Hematopoietic multipotent progenitor cell treated with erythropoietin and hydrocortisone succinate and interleukin-3 and kit ligand, for 15 days (in vitro differentiated cells): ENCODE results near the gene SEPTIN5.

Experiments
- DNase-seq: peaks from one replicate; pipeline ENCODE4 v3.0.0-alpha.2; 2015; ENCODE audit warnings: low spot score

Gene SEPTIN5

DNA sequence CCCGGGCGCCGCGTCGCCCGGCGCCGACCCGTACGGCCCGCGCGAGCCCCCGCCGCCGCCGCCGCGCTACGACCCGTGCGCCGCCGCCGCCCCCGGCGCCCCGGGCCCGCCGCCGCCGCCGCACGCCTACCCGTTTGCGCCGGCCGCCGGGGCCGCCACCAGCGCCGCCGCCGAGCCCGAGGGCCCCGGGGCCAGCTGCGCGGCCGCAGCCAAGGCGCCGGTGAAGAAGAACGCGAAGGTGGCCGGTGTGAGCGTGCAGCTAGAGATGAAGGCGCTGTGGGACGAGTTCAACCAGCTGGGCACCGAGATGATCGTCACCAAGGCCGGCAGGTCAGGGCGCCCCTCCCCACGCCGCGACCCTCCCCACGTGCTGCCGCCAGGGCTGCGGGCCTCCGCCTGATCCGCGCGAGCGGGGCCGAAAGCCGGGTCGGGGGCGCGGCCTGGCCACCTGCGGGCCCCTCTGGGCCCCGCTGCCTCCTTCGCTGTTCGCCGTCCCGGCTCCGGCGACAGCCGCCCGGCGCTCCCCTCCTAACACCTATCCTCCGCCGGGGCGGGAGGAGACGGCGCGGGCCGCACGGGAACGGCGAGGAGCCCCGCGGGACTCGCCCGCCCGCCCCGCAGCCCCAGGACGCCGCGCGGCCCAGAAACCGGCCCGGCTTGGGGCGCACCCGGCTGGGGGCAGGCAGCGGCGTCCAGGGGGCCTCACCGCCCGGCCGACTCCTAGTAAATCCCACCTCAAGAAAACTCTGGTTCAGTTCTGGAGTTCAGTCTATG lies 46.8 kb downstream of the SEPTIN5 start:
- no peak for DNase-seq

DNA sequence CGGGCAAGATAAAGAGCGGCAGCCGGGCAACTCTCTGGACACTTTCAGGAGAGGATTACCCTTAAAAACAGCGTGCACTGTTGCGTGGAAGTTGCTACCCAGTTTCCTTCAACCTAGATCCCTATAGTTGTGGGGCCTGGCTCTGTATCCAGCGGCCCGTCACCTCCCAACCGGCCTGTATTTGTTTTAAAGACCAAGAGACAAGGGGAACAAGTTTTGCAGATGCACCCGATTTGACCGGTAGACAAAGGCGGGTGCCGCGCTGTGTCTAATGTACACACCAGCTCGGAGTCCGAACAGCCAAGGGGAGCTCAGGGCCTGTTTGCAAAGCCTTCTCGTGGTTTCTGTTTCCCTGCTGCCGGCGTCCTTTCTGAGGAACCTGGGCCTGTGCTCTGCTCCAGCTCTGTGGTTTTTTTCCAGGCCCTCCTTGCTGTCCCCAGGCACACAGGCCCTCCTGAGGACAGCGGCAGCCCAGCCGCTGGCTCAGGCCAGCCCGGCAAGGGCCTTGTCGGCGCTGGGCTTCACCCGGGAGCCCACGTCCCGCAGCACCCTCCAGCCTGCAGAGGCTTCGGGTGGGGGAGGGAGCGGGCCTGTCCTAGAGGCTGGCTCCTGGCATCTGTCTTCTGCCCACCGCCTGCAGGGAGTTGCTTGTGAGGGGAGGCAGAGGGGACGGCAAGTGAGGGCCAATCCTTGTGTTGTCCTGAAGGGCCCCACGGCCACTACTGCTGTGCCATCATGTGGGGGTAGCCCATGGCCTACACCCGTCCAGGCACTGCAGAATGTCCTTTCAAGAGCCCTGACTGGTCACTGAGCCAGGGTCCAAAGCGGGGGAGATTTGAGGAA lies 47.6 kb downstream of the SEPTIN5 start:
- DNase-seq, result no peak

DNA sequence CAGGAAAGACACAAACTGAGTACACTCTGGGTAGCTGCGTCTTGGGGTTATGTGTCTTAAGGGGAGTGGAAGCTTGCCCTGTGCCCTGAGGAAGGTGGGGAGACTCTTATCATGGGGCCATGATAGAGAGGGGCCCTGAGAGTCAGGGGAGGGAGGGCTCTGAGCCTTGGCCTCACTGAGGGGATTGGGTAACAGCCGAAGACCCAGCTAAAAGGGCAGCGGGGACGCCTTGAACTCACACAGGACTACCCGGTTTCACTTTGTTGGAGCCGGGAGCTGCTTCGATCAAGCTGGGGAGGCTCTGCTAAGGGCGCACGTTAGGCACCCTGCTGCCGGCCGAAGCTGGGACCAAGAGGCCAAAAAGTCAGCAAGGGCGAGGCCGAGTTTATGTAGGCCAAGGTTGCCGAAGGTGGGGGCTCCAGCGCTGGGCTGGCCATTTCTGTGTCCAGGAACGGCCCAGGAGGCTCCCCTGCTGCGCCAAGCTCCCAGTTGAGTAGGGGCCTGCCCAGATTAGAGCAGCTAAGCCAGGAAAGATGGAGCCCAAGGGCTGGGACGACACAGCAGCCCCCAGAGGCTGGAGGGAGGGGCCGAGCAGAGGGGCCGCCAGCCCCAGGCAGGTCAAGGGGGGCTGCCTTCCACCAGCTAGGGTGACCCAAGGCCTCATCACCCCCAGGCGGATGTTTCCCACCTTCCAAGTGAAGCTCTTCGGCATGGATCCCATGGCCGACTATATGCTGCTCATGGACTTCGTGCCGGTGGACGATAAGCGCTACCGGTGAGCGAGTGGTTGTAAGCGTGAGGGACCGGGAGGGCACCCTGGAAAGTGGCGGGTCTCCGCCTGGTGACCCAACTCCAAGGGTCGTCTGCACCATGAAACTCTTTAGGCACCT lies 48.5 kb downstream of the SEPTIN5 start:
- DNase-seq, result no peak

DNA sequence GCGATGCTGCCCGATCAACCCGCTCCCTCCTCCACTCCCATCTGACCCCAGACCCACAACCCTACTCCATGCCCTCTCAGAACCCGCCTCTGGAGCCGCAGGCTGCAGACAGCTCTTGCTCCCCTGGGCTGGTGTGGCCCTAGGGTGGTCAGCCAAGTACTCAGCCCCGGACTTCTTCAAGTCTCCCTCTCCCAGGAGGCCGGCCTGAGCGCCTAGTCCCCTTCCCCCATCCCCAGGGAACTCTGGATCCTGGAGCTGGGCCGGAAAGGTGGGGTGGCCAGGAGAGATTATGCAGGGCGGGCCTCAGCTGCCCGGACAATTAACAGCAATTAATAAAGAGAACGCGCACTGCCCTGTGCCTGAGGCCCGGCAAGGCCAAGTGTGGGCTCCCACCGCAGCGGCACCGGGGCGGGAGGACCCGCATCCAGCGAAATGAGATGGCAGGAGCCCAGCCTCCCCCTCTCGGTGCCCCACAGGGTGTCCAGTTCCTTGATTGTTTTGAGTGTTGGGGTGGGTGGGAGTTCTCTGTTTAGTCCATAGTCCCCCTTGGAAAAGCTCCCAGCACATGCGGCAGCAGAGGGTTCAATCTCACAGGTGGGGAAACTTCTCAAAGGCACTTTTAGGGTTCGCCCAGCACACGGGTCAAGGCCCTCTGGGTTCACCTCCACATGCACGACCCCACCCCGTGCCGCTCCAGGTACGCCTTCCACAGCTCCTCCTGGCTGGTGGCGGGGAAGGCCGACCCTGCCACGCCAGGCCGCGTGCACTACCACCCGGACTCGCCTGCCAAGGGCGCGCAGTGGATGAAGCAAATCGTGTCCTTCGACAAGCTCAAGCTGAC lies 49.4 kb downstream of the SEPTIN5 start:
- no peak for DNase-seq

DNA sequence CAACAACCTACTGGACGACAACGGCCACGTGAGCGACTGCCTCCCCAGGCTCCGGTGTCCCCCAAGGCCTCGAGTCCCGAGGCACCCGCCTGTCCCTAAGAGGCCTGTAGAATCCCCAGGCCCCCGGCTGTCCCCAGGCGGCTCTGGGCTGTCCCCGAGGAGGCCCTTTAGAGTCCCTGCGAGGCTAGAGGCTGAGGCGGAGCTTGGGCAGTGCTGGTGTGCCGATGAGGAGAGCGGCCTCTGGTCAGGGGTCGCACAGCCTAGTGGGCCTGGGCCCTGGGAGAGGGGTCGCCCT lies 49.9 kb downstream of the SEPTIN5 start:
- DNase-seq, result no peak

DNA sequence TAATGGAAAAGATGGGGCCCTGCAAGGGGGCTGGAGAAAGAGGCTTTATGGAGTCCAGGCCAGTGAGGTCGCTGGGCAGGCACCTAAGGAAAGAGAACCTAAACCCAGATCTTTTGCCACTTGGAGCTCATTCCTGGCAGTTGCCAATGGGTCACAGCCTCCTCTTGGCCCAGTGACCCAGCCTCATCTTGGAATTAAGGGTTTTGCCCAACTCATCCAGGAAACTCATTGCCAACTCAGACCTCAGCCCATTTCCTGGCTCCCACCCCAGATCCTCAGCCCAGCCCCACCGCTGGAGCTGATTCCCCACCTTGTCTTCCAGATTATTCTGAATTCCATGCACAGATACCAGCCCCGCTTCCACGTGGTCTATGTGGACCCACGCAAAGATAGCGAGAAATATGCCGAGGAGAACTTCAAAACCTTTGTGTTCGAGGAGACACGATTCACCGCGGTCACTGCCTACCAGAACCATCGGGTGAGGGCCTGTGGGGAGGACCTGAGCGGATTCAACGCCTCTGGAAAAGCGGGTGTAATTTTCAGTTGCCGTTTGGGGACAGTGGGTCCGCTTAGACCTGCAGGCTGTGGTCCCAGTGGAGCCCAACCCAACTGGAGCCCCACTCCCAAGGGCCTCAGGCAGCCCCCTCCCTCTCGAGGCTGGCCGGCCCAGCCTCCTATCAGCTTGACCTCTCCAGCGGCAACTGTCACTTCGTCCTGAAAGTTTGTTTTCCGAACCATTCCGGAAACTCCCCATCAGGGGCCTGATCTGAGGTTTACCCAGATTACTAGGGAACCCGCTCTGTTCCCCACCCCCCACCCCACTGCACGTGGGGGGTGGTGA lies 50.6 kb downstream of the SEPTIN5 start:
- DNase-seq, result no peak

DNA sequence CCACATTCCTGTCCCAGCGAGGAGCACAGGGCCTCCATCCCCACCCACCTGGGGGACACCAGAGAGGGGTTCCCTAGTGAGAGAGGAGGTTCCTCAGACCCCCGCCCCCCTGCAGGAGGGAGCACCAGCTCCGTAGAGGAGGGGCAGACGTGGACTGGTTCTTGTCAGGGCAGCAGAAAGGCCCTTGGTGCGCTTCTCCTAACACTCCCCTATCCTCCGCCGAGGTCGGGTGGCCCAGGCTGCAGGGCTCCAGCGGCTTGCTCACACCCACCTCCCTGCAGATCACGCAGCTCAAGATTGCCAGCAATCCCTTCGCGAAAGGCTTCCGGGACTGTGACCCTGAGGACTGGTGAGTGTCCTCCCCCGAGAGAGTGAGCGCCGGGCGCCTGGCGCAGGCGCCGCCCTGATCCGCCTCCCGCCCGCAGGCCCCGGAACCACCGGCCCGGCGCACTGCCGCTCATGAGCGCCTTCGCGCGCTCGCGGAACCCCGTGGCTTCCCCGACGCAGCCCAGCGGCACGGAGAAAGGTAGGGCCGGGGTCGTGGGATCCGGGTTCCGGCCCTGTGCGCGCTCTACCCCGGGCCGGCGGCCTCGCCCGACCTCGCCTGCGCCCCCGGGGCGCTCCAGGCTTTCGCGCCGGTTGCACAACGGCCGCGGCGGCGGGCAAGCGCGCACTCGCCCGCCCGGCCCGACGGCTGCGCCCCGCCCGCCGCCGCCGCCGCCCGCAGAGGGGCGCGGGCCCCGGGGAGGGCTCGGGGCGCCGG lies 51.4 kb downstream of the SEPTIN5 start:
- DNase-seq, result no peak

DNA sequence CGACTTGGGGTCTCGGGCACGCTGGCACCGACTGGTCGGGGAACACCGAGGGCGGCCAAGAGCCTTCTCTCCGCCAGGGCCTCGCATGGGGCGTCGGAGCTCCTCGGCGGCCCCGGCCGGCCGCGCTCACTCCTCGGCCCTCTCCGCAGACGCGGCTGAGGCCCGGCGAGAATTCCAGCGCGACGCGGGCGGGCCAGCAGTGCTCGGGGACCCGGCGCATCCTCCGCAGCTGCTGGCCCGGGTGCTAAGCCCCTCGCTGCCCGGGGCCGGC lies 51.9 kb downstream of the SEPTIN5 start:
- no peak for DNase-seq

DNA sequence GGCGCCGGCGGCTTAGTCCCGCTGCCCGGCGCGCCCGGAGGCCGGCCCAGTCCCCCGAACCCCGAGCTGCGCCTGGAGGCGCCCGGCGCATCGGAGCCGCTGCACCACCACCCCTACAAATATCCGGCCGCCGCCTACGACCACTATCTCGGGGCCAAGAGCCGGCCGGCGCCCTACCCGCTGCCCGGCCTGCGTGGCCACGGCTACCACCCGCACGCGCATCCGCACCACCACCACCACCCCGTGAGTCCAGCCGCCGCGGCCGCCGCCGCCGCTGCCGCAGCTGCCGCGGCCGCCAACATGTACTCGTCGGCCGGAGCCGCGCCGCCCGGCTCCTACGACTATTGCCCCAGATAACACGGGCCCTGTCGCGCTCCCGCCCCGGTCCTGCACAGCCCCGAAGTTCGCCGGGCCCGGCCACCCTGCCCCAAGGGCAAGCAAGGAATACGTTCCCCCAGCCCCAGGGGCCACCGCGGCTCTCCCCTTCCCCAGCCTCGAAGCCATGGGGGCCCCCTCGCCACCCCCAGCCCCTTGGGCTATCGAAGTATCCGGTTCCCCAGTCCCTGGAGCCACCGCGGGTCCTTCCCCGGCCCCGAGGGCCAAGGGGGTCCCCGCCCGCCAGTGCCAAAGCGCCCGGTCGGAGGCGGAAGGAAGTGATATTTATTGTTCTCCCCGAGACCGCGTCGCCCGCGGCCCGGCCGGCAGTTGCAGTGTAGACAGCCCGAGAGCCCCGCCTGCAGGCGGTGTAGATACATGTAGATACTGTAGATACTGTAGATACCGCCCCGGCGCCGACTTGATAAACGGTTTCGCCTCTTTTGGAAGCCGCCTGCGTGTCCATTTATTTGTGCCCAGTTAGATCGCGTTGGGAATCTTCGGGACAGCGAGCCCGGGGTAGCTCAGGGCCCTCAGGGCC lies 52.5 kb downstream of the SEPTIN5 start:
- no peak for DNase-seq

DNA sequence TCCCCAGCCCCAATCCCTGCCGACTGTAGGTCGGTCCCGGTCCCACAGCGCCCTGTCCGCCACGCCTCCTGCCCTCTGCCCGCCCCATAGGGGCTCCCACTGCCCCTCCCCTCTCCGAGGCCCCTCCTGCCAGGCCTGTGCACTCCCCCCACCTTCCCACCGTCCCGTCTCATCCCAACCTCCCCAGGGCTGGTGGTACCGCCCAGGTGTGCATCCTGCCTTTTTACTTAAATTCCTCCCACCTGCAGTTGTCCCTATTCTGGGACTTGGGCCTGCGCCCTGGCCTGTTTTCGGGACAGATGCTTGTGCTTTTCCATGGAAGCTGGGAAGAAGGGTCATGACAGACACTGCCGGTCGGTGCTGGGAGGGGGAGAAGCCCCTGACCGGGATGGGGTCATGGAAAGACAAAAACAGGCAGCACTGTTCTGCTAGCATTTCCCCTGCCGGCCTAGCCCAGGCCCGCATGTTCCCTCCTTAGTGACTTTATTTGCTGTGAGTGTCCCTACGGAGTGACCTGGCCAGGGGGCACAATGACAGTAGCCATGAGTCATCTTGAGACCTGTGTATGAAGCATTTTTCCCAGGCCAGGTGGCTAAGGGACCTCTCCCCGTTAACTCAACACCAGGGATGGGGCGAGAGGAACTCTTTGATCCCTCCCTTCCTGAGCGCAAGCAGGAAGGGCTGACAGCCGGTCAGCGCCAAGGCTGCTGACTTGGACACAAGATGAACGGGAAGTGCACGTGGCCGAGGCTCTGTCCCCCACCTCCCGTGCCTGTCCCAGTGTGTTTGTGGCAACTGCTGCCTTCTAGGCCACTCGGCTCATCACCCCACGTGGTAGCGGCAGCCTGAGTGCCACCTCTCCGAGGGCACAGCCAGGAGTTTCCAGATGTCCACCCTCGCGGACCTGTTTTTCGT lies 53.4 kb downstream of the SEPTIN5 start:
- DNase-seq, result no peak

DNA sequence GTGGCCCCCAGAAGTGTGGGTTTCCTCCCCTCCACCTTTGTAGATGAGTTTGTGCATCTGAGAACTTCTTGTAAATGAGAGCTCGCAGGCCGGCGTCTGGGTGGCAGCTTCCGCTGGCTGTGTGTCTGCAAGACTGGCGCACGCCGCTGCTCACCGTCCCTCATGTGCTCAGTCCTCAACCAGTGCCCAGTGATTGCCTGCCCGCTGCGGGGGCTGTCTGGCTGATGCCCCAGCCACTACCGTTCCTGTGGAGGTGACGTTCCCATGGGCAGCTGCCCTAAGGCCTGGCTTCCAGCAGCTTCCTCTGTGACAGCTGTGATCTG lies 55.1 kb downstream of the SEPTIN5 start:
- DNase-seq, result no peak

DNA sequence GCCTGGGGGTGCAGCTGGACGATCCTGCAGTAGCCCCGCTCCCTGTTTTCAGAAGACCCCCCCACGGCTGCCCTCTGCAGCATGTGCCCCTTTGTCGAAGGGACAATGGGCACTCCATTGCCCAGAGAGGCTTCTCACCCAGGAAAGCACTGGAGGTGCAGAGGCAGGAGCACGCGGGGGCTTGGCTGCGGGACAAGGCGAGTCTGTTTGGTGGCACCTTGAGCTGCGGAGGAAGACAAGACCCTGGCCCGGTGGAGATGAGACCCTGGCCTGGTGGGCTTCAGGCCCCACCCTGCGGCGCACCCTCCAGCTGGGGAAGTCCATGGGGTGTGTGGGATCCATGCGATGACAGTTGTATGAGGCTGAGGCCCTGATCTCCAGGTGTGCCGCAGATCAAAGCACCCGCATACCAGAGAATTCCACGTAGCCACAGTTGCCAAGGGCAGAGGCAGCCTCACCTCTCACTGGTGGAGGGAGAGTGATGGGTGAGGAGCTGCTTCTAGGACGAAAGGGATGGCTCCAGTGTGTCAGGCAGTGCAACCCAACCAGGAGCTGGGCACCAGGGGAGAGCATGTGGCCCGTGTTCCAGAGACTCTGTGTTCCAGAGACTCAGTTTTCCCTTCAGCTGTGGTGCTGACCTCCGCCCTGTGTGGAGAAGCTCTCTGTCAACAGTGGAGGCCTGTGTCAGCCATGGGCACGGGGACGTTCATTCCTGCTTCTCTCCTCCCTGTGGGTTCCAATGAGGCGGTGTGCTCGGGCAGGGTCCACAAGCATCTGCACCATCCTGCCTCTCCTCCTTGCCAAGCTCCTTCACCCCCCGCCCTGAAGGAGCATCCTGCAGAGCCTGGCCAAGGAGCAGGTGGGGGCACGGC lies 56.3 kb downstream of the SEPTIN5 start:
- DNase-seq, result no peak

DNA sequence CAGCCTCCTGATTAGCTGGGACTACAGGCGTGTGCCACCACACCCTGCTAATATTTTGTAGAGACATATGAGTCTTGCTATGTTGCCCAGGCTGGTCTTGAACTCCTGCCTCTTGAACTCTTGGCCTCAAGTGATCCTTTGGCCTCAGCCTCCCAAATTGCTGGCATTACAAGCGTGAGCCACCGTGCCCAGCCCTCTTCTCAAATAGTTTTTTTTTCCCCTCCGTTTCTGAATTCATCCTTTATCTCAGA lies 58.0 kb downstream of the SEPTIN5 start:
- no peak for DNase-seq
